KMS-11 (cell line): ENCODE data around the gene UCN3.
"Not testable (repeated sequence)": the region's sequence is repeated elsewhere in the genome, so short reads cannot be mapped to it uniquely, and the experiment has no call there.

Experiments used
- H2AFZ ChIP-seq: fragments of 200-600 bp; sonication (generic); 2 replicates; pipeline ENCODE4 v1.6.1; 2016; ENCODE audit warnings: antibody characterized with exemption, mixed run types, low read depth
- H3K27ac ChIP-seq: fragments of 200-600 bp; sonication (generic); 2 replicates; pipeline ENCODE4 v1.6.1; 2016; ENCODE audit warnings: mild to moderate bottlenecking, mixed run types
- H3K27me3 ChIP-seq: fragments of 200-600 bp; sonication (generic); 2 replicates; pipeline ENCODE4 v1.6.1; 2017; ENCODE audit warnings: mild to moderate bottlenecking, low read depth, mixed run types, moderate library complexity; ENCODE audit not compliant: insufficient read depth
- H3K36me3 ChIP-seq: fragments of 200-600 bp; sonication (generic); 2 replicates; pipeline ENCODE4 v1.6.1; 2017; ENCODE audit warnings: mild to moderate bottlenecking, mixed run types; ENCODE audit not compliant: insufficient read depth
- H3K4me1 ChIP-seq: fragments of 200-600 bp; sonication (generic); 2 replicates; pipeline ENCODE4 v1.6.1; 2016; ENCODE audit warnings: mild to moderate bottlenecking, low read depth, mixed run types; ENCODE audit not compliant: poor library complexity, severe bottlenecking
- H3K4me2 ChIP-seq: fragments of 200-600 bp; sonication (generic); 2 replicates; pipeline ENCODE4 v1.7.0; 2016; ENCODE audit warnings: mild to moderate bottlenecking, mixed run types
- H3K4me3 ChIP-seq: fragments of 200-600 bp; sonication (generic); IDR thresholded peaks from 2 replicates; pipeline ENCODE4 v1.6.1; 2017; ENCODE audit warnings: low read depth, low read length, mixed read lengths; ENCODE audit not compliant: insufficient read depth
- H3K79me2 ChIP-seq: fragments of 200-600 bp; sonication (generic); 2 replicates; pipeline ENCODE4 v1.6.1; 2016; ENCODE audit warnings: low read depth, mixed run types; ENCODE audit not compliant: insufficient read depth
- H3K9ac ChIP-seq: fragments of 200-600 bp; sonication (generic); 2 replicates; pipeline ENCODE4 v1.6.1; 2016; ENCODE audit warnings: mild to moderate bottlenecking, mixed run types
- H4K20me1 ChIP-seq: fragments of 200-600 bp; sonication (generic); 2 replicates; pipeline ENCODE4 v1.6.1; 2016; ENCODE audit warnings: mild to moderate bottlenecking, mixed run types; ENCODE audit not compliant: insufficient read depth
- CTCF ChIP-seq: fragments of 200-600 bp; sonication (generic); conservative IDR thresholded peaks from 2 replicates; pipeline ENCODE4 v1.6.1; 2017; ENCODE audit warnings: low read depth, mild to moderate bottlenecking, antibody characterized with exemption, low read length, moderate library complexity, mixed read lengths

UCN3 gene

GRCh38 chr10:5373307-5373706, 8.5 kb downstream of the UCN3 start:
- no peaks in the 10 kb centered on the region for H3K27me3 ChIP-seq
- no peaks in the 10 kb centered on the region for H3K36me3 ChIP-seq
- H3K79me2 ChIP-seq = no peaks in the 10 kb centered on the region
- no peak overlapping the region for H3K27ac ChIP-seq
- no peak overlapping the region for H2AFZ ChIP-seq
- no peak overlapping the region for H3K4me2 ChIP-seq
- H3K4me3 ChIP-seq = no peak overlapping the region
- H3K9ac ChIP-seq = no peak overlapping the region
- TF ChIP-seq CTCF = no peak
- H4K20me1 ChIP-seq = no peaks in the 10 kb centered on the region
- no peaks in the 10 kb centered on the region for H3K4me1 ChIP-seq

- no peaks in the 10 kb centered on the region for H3K36me3 ChIP-seq
- H3K79me2 ChIP-seq = no peaks in the 10 kb centered on the region
- no peak overlapping the region for H3K4me2 ChIP-seq
- H3K27me3 ChIP-seq = no peaks in the 10 kb centered on the region
- no peak overlapping the region for H2AFZ ChIP-seq
- TF ChIP-seq CTCF = no peak
- H4K20me1 ChIP-seq = no peaks in the 10 kb centered on the region
- H3K4me1 ChIP-seq = no peaks in the 10 kb centered on the region
- no peak overlapping the region for H3K9ac ChIP-seq
- no peak overlapping the region for H3K27ac ChIP-seq
- no peak overlapping the region for H3K4me3 ChIP-seq
Measured at GRCh38 chr10:5373891-5374611, 9.3 kb downstream of the UCN3 start.

GRCh38 chr10:5376450-5376849, 11.7 kb downstream of the UCN3 start:
- H2AFZ ChIP-seq = no peak overlapping the region
- no peak overlapping the region for H3K27ac ChIP-seq
- no peaks in the 10 kb centered on the region for H3K36me3 ChIP-seq
- H3K4me3 ChIP-seq = no peak overlapping the region
- no peak overlapping the region for H3K9ac ChIP-seq
- no peak overlapping the region for H3K4me2 ChIP-seq
- no peak for TF ChIP-seq CTCF
- H3K4me1 ChIP-seq = no peaks in the 10 kb centered on the region
- no peaks in the 10 kb centered on the region for H3K27me3 ChIP-seq
- no peaks in the 10 kb centered on the region for H4K20me1 ChIP-seq
- no peaks in the 10 kb centered on the region for H3K79me2 ChIP-seq

GRCh38 chr10:5379202-5379601, 14.4 kb downstream of the UCN3 start:
- H3K79me2 ChIP-seq, H3K4me3 ChIP-seq, H3K36me3 ChIP-seq, H3K4me1 ChIP-seq, H3K27ac ChIP-seq, H3K4me2 ChIP-seq, H4K20me1 ChIP-seq, H3K9ac ChIP-seq, H2AFZ ChIP-seq, H3K27me3 ChIP-seq: not testable (repeated sequence)

GRCh38 chr10:5380395-5380794, 15.6 kb downstream of the UCN3 start:
- H3K9ac ChIP-seq, H2AFZ ChIP-seq, H3K27ac ChIP-seq, H3K79me2 ChIP-seq, H4K20me1 ChIP-seq, H3K4me2 ChIP-seq, H3K4me1 ChIP-seq, H3K27me3 ChIP-seq, H3K36me3 ChIP-seq, H3K4me3 ChIP-seq: not testable (repeated sequence)
